Activated gamma-delta T cell treated with Interleukin-2 at 50 U/mL for 16 hours (primary cell): Measurements from ENCODE around the gene AXIN1.

Experiments
- DNase-seq: peaks from one replicate; pipeline ENCODE4 v3.0.0-alpha.2; 2020

AXIN1 gene

DNA sequence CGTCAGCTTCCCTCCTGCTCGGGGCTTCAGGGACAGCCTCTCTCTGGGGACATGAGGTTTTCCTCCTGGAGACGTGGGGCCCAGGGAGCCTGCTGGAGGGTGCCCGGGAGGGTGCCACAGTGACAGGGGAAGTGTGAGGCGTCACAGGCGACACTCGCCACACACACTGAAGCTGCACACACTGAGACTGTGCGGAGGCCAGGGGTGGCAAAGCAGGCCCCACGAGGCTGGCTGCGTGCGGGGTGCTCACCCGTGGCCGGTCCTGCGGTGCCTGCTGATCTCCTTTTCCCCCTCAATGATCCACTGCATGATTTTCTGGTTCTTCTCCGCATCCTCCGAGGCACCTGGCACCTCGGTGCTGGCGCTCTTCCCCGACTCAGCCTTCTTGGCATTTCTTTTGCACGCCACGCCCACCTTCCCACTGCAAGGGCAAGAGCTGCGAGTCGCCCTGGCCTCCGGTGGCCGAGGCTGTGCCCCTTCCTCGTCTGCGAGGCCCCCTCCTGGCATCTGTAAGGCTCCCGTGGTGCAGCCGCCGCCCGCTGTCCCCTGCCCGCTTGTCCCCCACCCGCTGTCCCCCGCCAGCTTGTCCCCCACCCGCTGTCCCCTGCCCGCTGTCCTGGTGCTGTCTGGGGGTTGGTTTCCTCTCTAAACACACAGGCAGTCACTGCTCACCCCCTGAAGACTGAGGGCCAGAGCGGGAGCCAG, 55.6 kb downstream of the AXIN1 start:
- no peak for DNase-seq

DNA sequence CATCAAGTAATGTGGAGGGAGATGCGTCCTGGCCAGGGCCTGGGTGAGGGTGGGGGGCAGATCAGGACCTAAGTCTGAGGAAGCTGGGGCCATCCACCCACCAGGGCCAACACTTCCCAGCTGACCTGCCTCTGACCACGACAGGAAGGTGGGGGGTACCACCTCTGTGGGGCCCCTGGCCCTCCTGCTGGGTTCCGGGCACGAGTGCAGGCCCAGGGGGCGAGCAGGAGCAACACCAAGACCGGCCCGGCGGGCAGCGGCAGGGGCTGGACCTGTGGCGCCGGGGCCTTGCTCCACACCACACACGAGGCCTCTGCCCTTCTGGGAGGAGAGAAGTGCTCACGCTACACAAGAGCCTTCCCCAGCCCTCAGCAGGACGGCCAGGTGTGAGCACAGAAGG, 56.2 kb downstream of the AXIN1 start:
- no peak for DNase-seq

DNA sequence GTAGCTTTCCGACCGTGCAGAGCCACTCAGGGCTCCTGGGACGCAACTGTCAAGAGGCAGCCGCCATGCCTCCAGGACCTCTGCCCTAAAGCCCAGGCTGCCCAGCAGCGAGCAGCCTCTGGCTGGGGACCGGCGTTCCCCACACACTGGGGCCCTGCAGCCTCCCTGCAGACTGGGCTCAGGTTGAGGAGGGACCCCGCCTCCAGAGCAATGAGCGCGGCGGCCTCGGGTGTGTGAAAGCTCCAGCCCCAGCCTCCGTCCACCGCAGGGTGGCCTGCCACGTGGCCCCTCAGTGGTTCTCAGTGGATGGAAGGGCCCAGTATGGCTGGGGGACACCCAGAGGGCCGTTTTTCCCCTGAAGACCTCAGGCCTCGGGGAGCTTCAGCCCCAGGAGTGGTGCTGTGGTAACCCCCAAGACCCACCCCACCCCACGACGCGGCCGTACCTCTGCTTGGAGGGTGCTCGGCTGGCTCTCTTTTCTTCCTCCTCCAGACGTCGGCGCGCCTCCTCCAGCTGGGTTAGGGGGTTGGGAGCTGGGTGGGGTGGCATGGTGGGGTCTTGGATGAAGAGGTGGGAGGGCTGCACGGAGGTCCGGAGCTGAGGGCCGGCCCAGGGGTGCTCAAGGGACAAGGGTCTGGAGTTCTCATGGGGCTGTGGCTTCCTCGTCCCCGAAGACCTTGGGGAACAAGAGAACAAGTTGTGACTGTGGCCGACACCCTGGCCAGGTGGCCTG, 59.3 kb downstream of the AXIN1 start:
- no peak for DNase-seq

DNA sequence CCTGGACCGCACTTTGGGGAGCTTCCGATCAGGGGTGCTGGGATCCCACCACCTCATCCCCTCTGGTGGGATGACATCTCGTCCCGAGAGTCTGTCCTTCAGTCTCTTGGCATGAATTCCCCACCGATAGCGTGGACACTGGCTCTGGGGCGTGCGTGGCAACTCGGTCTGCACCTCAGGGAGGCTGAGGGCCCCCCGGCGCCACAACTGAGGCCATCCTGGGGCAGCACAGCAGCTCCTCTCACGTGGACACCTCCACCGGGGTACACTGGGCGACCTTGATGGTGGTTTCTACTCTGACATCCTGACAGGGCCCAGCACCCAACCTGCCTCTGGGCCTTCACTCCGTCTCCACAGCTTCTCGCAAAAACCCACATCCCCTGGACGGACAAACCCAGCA, 61.0 kb downstream of the AXIN1 start:
- no peak for DNase-seq

DNA sequence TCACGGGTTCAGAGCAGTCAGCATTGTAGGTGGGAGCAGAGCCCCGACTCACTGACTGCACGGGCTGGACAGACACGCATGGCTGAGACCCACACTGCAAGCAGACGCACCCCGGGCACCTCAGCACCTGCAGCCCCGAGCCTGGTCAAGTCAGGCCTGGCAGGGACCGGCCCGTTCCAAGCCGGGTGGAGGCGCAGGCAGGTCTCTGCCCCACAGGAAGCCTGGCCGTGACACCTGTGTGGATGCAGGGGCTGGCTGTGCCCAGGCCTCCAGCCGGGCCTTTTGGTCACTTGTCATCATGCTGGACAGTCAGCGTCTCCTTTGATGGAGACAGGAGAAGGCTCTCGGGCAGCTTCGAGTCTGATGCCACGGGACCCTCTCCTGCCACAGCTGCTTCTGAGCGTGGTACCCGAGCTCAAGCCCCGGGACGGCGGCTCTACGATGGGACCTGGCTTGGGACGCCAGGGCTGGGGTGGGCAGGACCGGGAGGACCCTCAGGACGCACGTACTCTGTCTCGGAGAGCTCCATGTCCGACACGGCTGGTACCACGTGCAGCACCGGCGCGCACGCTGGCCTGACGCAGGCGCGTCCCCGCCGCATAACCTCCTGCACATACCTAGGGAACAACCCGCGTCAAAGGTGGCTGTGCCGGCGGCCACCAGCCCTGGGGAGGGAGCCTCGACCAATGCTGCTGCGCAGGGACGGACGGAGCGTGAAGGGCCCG, 61.7 kb downstream of the AXIN1 start:
- DNase-seq: no peak

DNA sequence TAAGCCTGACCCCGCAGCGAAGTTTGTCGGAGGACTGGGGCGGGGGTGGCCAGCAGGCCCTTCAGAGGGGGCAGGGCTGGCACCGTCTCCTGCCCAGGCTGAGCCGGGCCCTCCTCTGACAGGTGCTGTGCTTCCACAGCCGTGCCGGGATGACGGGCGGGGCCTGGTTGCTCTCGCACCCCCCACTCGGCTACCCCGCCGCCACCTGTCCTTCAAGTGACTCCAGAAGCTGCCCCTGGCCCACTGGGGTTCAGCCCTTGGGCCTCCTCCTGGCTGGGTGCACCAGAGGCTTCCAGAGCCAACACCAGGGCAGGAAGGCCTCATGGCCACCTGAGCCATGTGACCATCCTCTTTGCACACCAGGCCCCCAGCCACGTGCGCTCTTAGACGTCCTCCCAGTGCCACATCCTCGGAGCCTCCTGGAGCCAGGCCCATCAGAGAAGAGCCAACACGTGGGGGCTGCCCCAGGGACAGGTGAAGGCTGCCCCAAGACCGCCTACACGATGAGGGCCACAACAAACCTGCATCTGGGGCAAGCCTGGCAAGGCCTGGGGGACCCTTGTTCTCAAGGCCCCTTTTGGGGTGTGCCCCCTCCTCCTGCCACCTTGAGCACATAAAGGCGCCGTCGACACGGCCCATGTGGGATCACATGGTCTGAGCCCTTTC, 62.4 kb downstream of the AXIN1 start:
- no peak for DNase-seq

DNA sequence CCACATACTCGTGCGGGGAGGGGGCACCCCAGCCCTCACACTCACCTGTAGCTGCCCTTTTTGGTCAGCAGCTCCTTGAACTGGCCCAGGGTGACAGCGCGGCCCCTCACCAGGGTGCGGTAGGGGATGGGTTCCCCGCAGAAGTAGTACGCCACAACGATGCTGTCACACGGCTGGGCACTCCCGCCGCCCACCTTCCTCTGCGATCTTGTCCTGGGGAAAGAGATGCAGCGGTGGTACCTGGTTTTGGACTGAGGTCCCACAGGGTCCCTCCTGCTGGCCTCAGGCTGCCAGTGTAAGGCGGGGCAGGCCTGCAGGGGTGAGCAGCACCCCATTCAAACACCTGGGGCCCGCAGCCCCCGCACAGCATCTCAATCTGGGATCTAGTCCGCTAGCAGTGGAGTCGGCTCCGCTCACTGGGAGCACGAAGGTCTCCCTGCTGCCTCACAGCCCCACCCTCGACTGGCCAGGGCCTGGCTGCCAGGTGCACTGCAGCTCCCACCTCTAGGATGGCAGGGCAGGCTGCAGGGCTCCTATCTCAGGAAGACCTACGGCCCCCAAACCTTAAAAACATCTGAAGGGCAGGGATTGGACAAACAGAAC, 63.0 kb downstream of the AXIN1 start:
- DNase-seq: no peak

DNA sequence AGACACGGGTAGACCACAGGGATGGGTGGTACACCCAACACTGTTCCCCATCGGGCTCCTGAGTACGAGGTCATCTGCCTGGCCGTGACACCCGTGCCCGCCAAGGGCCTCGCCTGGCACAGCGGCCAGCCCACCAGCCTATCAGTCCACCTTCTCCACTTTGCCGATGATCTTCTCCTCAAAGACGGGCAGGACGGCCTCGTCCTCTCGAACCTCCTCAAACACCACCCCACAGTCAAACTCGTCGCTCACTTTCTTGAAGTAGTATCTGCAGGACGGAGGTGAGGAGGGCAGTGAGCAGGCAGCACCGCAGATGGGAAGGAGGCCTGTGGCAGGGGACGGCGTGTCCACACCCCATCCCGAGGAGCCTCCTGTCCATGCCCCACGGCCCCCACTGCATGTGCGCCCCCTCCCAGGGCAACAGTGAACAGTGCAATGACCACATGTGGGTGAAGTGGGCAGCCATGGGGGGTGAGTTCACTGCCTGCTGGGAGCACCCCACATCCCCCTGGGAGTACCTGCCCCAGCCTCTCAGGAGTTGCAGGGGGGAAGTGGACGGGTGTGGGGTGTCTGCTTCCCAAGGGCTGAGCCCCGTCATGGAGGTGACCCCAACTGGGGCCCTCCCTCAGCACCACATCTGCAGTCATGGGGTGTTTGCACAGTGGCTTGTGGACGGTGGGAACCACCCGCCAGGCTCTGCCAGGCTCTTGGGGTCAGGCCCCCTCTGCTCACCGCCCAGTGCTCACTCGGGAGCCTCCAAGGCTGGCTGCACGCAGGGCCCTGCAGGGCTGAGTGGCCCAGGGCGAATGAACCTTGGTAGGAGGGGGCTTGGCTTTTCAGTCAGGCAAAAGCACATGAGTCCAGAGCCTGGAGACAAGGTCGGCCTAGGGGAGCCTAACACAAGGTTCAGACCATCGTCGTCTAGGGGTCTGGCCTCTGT, 64.3 kb downstream of the AXIN1 start:
- no peak for DNase-seq

DNA sequence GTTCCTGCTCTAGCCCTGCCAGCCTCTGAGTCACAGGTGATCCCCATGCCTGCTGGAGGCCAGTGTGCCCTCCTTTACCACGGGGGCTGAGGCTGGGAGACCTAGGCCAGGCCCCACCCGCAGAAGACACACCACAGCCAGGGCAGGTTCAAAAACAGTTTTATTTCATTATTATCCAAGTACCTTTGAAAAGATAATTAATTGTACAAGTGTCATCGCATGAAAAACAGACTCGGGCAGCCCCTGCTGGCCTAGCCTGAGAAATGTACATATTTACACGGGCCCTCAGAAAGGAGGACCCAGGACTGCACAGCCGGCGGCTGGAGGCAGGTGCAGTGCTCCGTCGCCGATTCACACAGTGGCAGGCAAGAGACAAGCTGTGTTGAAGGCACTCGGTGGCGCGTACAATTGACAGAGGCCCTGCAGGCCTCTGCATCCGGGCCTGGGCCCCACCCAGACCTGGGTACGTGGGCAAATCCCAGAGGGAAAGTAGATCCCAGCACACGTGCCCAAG, 65.2 kb downstream of the AXIN1 start:
- no peak for DNase-seq

DNA sequence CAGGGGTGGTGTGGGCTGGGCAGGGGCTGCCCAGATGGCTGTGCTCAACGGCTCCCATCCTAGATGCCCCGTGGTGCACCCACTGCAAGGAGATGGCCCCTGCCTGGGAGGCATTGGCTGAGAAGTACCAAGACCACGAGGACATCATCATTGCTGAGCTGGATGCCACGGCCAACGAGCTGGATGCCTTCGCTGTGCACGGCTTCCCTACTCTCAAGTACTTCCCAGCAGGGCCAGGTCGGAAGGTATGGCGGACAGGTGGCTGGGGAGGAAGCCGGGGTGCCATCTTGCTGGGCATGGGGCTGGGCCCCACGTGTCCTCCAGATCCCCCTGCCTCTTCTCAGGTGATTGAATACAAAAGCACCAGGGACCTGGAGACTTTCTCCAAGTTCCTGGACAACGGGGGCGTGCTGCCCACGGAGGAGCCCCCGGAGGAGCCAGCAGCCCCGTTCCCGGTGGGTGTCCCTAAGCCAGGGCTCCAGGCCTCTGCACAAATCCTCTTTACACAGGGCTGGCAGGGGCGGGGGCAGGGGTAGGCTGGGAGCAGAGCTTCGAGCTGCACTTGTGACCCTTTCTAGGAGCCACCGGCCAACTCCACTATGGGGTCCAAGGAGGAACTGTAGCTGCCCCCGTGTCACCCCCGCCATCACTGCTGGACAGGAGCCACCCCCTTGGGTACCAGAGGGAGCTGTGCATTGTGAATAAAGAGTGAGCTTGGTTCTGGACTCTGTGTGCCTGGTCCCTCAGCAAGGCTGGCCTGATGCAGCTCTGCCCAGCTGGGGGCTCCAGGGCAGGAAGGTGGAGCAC, 65.8 kb downstream of the AXIN1 start:
- no peak for DNase-seq

DNA sequence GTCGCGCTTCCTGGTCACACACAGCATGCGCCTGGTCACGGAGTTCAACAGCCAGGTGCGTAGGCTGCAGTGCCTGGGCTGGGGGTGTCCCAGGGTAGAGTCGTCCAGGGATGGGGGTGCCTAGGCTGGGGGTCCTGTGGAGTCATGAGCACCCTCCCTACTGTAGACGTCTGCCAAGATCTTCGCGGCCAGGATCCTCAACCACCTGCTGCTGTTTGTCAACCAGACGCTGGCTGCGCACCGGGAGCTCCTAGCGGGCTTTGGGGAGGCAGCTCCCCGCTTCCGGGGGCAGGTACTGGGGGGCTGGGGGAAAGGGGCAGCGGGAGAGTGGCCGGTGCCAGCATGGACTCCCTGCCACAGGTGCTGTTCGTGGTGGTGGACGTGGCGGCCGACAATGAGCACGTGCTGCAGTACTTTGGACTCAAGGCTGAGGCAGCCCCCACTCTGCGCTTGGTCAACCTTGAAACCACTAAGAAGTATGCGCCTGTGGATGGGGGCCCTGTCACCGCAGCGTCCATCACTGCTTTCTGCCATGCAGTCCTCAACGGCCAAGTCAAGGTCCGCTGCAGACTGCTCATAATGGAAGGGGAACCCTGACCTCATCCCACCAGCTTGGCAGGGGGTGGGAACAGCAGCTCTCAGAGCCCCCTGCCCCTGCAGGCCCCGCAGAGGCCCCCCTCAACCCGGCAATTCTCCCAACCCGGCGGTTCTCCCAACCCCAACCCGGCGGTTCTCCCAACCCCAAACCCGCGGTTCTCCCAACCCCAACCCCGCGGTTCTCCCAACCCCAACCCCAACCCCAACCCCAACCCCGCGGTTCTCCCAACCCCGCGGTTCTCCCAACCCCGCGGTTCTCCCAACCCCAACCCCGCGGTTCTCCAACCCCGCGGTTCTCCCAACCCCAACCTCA, 67.1 kb downstream of the AXIN1 start:
- no peak for DNase-seq

DNA sequence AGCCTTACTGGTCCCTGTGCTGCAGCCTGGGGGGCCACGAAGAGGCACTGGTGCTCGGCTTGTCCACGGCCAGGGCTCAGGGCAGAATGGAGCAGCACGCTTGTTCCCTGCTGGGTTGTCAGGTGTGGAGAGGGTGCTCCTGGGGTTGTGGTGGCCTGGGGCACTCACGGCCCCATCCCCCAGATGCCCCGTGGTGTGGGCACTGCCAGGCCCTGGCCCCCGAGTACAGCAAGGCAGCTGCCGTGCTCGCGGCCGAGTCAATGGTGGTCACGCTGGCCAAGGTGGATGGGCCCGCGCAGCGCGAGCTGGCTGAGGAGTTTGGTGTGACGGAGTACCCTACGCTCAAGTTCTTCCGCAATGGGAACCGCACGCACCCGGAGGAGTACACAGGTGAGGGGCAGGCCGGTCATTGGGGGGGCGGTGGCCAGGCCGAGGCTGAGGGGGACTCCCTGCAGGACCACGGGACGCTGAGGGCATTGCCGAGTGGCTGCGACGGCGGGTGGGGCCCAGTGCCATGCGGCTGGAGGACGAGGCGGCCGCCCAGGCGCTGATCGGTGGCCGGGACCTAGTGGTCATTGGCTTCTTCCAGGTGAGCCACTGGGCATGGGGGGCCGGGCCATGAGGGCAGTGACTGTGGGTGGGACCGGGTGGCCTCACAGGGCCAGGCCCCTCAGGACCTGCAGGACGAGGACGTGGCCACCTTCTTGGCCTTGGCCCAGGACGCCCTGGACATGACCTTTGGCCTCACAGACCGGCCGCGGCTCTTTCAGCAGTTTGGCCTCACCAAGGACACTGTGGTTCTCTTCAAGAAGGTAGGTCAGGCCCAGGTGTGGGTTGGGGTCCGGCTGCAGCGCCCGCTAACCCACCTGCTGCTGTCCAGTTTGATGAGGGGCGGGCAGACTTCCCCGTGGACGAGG, 68.1 kb downstream of the AXIN1 start:
- no peak for DNase-seq

DNA sequence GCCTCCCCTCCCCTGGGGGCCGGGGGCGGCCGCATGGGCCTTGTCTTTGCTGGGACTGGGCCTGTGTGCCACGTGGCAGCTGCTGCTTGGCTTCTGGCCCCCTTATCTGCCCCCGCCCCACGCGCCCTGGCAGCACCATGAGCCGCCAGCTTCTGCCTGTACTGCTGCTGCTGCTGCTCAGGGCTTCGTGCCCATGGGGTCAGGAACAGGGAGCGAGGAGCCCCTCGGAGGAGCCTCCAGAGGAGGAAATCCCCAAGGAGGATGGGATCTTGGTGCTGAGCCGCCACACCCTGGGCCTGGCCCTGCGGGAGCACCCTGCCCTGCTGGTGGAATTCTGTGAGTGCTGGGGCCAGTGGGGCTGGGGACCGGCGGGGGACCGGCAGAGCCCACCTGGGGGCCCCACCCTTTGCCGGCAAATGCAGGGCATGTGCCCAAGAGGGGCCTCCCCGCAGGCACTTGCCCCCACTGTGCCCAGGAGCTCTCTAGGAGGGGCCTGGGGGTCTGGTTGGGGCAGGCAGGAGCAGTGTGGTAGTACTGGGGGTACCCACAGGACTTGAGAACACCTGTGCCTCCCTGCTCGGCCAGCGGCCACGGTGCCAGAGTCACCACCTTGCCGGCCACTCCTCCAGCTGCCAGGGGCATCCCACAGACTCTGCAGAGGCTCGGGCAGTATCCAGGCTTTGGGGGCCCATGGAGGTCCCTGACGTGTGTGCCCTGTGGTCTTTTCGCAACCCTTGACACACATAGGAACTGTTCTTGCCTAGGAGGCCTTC, 69.3 kb downstream of the AXIN1 start, which contains the start of gene PDIA2:
Gene PDIA2 (plus strand): TSS at position 132 of the 773 bp plus-strand sequence. CDS start 6 bp downstream, at position 138.
- no peak for DNase-seq

DNA sequence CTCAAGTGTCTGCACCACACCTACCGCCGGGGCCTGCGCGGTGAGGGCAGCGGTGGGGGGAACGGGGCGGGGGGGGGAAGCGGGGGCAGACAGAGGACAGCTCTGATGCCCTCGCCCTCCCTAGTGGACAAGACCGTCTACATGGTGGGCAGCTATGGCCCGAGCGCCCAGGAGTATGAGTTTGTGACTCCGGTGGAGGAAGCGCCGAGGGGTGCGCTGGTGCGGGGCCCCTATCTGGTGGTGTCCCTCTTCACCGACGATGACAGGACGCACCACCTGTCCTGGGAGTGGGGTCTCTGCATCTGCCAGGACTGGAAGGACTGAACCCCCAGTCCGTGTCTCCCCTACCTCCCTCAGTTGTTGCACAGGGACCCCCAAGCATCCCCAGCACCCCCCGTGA, 70.0 kb downstream of the AXIN1 start:
- DNase-seq: no peak

DNA sequence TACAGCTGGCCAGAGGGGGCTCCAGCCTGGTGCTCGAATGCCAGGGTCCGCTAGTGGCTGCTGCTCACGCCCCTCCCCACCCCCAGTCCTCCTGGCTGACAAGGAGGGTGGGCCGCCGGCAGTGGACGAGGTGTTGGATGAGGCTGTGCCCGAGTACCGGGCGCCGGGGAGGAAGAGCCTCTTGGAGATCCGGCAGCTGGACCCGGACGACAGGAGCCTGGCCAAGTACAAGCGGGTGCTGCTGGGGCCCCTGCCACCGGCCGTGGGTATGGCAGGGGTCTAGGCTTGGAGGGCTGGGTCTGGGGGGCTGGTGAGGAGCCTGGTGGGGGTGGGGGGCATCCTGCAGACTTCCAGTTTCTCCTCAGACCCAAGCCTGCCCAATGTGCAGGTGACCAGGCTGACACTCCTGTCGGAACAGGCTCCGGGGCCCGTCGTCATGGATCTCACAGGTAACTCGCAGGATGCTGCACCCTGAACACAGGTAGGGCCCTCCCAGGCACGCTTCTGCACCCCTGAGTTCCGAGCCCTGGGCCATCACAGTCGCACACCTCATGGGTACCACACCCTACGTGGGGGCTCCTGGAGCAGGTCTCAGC, 70.8 kb downstream of the AXIN1 start:
- DNase-seq: no peak

DNA sequence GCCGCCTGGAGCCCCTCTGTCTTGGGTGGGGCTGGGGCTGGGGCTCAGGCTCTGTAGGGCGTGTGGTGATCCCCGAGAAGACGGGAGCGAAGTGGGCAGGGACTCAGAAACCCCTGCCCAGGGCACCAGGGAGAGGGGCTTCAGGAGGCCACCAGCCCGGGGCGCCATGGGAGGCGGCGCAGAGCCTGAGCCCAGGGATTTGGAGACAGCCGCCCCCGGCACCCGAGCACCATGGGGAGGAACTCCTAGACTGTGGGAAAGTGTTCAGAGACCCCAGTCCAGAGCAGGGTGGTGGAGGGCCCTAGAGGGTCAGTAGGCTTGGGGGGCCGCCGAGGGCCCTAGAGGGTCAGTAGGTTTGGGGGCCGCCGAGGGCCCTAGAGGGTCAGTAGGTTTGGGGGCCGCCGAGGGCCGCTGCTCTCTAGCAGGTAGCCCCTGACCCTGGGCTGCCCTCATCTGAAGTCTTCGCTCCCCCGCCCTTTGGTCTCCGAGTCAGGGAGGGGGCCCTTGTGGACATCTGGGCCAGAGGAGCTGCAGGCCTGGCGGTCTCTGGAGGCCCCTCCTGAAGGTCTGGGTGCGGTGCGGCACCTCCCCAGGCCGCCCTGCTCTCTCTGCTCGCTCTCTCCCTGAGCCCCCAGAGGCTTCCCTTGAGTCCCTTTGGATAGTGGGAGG, 71.4 kb downstream of the AXIN1 start:
- no peak for DNase-seq

DNA sequence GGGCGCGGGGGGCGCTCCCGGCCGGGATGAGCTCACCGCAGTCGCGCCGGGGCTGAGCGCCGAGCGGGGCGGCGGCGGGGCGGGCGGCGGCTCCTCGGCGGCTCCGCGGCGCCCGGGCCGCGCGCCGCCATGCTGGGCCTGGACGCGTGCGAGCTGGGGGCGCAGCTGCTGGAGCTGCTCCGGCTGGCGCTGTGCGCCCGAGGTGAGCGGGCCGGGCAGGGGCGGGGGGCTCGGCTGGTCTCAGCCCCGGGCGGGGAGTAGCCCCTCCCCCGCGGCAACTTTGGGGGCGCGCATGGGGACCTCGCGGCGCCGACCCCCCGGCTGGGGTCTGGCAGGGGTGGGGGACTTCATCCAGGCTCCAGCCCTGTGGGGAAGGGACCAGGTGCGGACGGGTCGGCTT, 72.0 kb downstream of the AXIN1 start, which contains the start of gene ARHGDIG:
Gene ARHGDIG (plus strand): TSS at position 40 of the 400 bp plus-strand sequence. CDS start 90 bp downstream, at position 130.
- no peak for DNase-seq
